HepG2 (cell line): ENCODE data around the gene SF1.

ENCODE experiments used
- CENPX ChIP-seq: sonication (generic); formaldehyde crosslinking; IDR thresholded peaks from 2 replicates; pipeline ENCODE4 v1.9.0; 2021; ENCODE audit warnings: mild to moderate bottlenecking, missing genetic modification reagents, moderate library complexity
- HDAC6 ChIP-seq: fragments of 200-600 bp; sonication (generic); IDR thresholded peaks from 2 replicates; pipeline ENCODE4 v1.7.0; 2017; ENCODE audit warnings: mild to moderate bottlenecking, antibody characterized with exemption, low read length, low read depth
- JARID2 ChIP-seq: sonication (generic); formaldehyde crosslinking; IDR thresholded peaks from 2 replicates; pipeline ENCODE4 v1.8.1; 2023; ENCODE audit warnings: missing genetic modification reagents, inconsistent platforms; ENCODE audit not compliant: insufficient replicate concordance
- POLR2AphosphoS5 ChIP-seq: IDR thresholded peaks from 2 replicates; pipeline ENCODE4 v1.6.1; 2012; ENCODE audit warnings: low read depth, low read length
- REPIN1 ChIP-seq: sonication (generic); formaldehyde crosslinking; IDR thresholded peaks from 2 replicates; pipeline ENCODE4 v1.8.0; 2022; ENCODE audit warnings: missing genetic modification reagents, low read depth, mild to moderate bottlenecking, borderline replicate concordance
- TAF1 ChIP-seq: sonication (generic); formaldehyde crosslinking; IDR thresholded peaks from 2 replicates; pipeline ENCODE4 v1.4.0; 2020; ENCODE audit warnings: missing genetic modification reagents
- TMF1 ChIP-seq: sonication (generic); formaldehyde crosslinking; IDR thresholded peaks from 2 replicates; pipeline ENCODE4 v1.8.1; 2022; ENCODE audit warnings: low read depth, missing genetic modification reagents
- TRAFD1 ChIP-seq: sonication (generic); formaldehyde crosslinking; IDR thresholded peaks from 2 replicates; pipeline ENCODE4 v1.5.1; 2020; ENCODE audit warnings: missing genetic modification reagents, mild to moderate bottlenecking, borderline replicate concordance
- ZNF143 ChIP-seq: sonication (generic); formaldehyde crosslinking; IDR thresholded peaks from 2 replicates; pipeline ENCODE4 v1.4.0; 2020; ENCODE audit warnings: missing genetic modification reagents
- TF ChIP-seq, protein P1 (sequence below): sonication (generic); formaldehyde crosslinking; IDR thresholded peaks from 2 replicates; pipeline ENCODE4 v1.5.0; 2020; ENCODE audit warnings: mild to moderate bottlenecking, missing genetic modification reagents, moderate library complexity

DNA sequence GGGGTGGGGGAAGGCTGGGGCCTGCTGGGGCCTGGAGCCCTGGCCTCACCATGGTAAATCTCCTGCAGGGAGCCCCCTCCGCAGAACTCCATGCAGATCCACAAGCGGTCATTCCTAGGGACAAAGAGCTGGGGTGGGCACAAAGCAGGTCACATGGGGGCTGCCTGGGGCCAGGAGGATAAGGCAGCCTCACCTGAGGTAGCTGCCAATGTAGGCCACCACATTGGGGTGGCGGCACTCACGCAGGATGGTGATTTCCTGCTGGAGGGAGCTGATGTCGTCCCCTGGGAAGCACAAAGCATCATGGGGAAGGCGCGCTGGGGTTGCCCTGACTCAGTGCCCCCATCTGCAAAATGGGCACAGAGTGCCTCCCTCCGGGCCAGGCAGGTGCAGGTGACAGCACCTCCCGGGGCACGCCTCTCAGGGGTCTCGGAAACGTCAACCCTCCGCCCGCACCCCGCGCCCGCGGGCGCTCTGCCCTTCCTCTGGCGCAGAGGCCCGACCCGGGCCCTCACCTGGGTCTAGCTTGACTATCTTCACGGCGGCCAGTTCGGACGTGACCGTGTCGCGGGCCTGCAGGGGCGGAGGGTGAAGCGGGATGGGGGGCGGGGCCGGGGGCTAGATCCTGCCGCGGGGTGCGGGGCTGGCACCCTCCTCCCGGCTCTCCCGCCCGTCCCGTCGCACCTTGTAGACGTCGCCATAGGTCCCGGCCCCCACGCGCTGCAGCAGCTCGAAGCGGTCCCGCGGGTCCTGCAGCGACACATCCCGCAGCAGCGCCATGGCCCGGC is 24.2 kb upstream of the SF1 start:
- TF ChIP-seq ZNF143 (CRISPR knock-in tag) (no peak), REPIN1 (no peak), POLR2AphosphoS5 (no peak), TRAFD1 (no peak), HDAC6 (no peak), JARID2 (CRISPR knock-in tag) (no peak), TMF1 (CRISPR knock-in tag) (no peak), TAF1 (CRISPR knock-in tag) (peak; percentile 7; the same call in 1 of the 2 replicates), CENPX (CRISPR knock-in tag) (no peak)
- TF ChIP-seq, protein P1, sequence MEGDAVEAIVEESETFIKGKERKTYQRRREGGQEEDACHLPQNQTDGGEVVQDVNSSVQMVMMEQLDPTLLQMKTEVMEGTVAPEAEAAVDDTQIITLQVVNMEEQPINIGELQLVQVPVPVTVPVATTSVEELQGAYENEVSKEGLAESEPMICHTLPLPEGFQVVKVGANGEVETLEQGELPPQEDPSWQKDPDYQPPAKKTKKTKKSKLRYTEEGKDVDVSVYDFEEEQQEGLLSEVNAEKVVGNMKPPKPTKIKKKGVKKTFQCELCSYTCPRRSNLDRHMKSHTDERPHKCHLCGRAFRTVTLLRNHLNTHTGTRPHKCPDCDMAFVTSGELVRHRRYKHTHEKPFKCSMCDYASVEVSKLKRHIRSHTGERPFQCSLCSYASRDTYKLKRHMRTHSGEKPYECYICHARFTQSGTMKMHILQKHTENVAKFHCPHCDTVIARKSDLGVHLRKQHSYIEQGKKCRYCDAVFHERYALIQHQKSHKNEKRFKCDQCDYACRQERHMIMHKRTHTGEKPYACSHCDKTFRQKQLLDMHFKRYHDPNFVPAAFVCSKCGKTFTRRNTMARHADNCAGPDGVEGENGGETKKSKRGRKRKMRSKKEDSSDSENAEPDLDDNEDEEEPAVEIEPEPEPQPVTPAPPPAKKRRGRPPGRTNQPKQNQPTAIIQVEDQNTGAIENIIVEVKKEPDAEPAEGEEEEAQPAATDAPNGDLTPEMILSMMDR (CRISPR knock-in tag), result no peak
